ENCODE results near the gene GALT. TPM values are rescaled to one million over a fixed set of nuclear protein-coding genes. Genes with fewer than 3 reads are reported as not detected.

Gene GALT
- polyA plus RNA-seq, 1 donor, result 83.9 TPM

DNA sequence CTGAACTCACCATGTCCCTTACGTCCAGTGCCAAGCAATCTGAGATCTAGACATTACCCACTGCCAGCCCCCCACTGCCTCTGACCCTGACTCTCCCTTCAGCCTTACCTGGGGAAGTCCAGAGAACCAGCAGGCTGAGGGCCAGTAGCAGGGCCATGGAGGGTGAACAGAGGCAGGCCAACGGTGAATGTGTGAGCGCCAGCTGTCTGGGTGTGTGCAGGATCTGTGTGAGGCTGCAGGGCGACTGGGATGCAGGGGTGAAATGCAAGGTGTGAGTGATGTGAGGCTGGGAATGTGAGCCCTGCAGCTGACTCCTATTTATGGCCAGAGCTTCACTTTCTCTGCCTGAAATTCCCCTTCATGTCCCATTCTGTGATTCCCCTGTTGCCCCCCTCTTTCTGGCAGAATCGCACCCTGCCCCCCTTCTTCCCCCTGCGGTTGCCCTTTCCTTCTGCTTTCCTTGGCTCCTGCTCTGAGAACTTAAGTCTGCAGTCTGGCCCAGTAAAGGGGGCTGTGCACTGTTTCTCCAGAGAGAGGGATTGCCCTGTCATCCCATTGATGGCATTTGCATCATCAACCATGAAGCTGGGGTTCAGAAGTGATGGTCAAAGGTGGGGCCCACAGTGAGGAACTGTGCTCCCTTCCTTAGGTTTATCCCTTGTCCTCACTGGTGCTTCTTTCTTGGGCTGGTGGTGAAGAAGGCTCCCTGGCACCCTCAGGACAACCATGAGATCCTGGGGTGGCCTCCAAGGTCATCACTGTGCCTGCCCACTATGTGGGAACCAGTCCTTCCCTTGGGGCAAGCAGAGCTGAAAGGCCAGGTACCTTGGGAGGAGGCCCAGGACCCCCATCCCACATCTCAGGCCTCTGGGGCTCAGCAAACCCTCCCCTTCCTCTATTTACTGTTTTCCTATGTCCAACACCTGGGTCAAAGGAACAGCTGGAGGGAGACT lies 44.8 kb downstream of the GALT start, which contains the start of gene CCL19:
CCL19 (minus strand) TSS at position 294 of the 953 bp plus-strand sequence; CDS start at position 157, 137 bp downstream.
- DNase-seq, result no peak
- no peak within 1 kb of the TSS for H3K4me3 ChIP-seq (ENCODE audit: low read length)
- no peaks in the 10 kb centered on the region for H3K4me1 ChIP-seq (ENCODE audit: control insufficient read depth, insufficient read depth, low read length)
- H3K27me3 ChIP-seq (ENCODE audit: control insufficient read depth, insufficient read depth, low read length), result no peaks in the 10 kb centered on the region
- H3K9me3 ChIP-seq (ENCODE audit: control insufficient read depth, low read depth, low read length), result no peaks in the 10 kb centered on the region
- WGBS (ENCODE audit: insufficient coverage, low lambda C conversion rate), result 100% methylated on average over 1 of the region's 6 CpGs
- H3K27ac ChIP-seq (ENCODE audit: low read length), result no peak within 1 kb of the TSS
- no peaks in the 10 kb centered on the region for H3K36me3 ChIP-seq (ENCODE audit: control insufficient read depth, insufficient read depth, low read length)

DNA sequence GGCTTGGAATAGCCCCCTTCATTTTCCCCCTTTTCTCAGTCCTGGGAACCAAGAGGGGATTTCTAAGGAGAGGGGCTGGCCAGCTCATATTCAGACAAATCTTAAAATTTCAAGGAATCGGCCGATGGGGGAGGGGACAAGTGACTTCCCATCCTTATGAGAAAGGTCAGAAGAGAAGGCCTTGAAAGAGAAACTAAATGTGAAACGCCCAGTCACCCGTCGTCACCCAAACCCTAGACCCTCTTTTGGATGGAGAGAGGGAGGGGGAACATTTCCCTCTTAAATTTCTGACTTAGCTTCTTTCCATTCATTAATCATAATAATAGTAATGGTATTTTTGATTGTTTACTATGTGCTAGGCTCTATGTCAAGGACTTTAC lies 45.5 kb downstream of the GALT start:
- DNase-seq, result no peak
- Histone ChIP-seq H3K4me3 (ENCODE audit: low read length) (no peak overlapping the region), H3K9me3 (ENCODE audit: control insufficient read depth, low read depth, low read length) (no peaks in the 10 kb centered on the region), H3K27ac (ENCODE audit: low read length) (no peak overlapping the region), H3K4me1 (ENCODE audit: control insufficient read depth, insufficient read depth, low read length) (no peaks in the 10 kb centered on the region), H3K27me3 (ENCODE audit: control insufficient read depth, insufficient read depth, low read length) (peaks cover 3% of the 10 kb centered on the region), H3K36me3 (ENCODE audit: control insufficient read depth, insufficient read depth, low read length) (no peaks in the 10 kb centered on the region)
- WGBS (ENCODE audit: insufficient coverage, low lambda C conversion rate), result no CpG with 5 or more reads among the region's 5 CpGs

DNA sequence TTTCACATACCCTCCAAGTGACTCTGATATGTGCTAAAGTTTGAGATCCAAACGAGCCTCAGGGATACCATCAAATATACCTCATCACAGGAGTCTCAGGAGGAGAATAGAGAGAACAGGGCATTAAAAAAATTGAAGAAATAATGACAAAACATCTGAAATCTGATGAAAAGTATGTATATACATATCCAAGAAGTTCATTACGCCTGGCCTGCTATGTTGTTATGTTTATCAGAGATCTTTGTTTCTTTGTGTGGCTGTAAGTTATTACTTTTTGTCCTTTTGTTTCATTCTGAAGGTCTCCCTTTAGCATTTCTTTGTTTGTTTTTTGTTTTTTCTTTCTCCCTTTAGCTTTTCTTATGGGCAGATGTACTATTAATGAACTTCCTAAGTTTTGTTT lies 47.1 kb downstream of the GALT start:
- Histone ChIP-seq H3K4me3 (ENCODE audit: low read length) (no peak overlapping the region), H3K27ac (ENCODE audit: low read length) (no peak overlapping the region), H3K4me1 (ENCODE audit: control insufficient read depth, insufficient read depth, low read length) (no peaks in the 10 kb centered on the region), H3K9me3 (ENCODE audit: control insufficient read depth, low read depth, low read length) (no peaks in the 10 kb centered on the region), H3K27me3 (ENCODE audit: control insufficient read depth, insufficient read depth, low read length) (peaks cover 3% of the 10 kb centered on the region), H3K36me3 (ENCODE audit: control insufficient read depth, insufficient read depth, low read length) (no peaks in the 10 kb centered on the region)
- WGBS (ENCODE audit: insufficient coverage, low lambda C conversion rate), result 83% methylated on average over 1 of the region's 2 CpGs
- no peak for DNase-seq

DNA sequence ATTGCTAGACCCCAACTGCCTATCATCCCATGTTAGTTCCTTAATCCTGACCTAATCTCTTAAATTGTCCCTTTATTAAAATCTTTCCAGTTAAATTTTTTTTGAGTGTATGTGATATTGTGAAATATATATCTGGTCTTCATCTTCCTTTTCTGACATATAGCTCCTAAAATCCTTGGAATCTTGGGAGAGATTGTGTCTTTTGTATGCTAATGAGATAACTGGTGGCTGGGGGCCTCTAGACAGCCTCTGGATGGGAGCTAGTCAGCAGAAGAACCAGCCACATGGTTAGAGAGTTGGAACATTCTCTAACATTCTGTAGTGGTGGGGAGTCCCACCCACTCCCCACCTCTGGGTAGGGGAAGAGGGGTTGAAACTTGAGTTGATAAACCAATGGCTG lies 48.3 kb downstream of the GALT start:
- no peak overlapping the region for H3K4me3 ChIP-seq (ENCODE audit: low read length)
- DNase-seq, result no peak
- peaks cover 7% of the 10 kb centered on the region for H3K27me3 ChIP-seq (ENCODE audit: control insufficient read depth, insufficient read depth, low read length)
- H3K36me3 ChIP-seq (ENCODE audit: control insufficient read depth, insufficient read depth, low read length), result no peaks in the 10 kb centered on the region
- H3K4me1 ChIP-seq (ENCODE audit: control insufficient read depth, insufficient read depth, low read length), result no peaks in the 10 kb centered on the region
- H3K9me3 ChIP-seq (ENCODE audit: control insufficient read depth, low read depth, low read length), result no peaks in the 10 kb centered on the region
- no peak overlapping the region for H3K27ac ChIP-seq (ENCODE audit: low read length)

Other genes starting within 250 kb of the GALT start
- gene FAM219A, start 188.1 kb upstream of the GALT start, polyA plus RNA-seq, result 8.6 TPM
- 0.24 TPM for gene DNAI1, start 187.9 kb upstream of the GALT start, polyA plus RNA-seq
- 10.6 TPM for gene ENHO, start 123.7 kb upstream of the GALT start, polyA plus RNA-seq
- gene CNTFR, start 57.0 kb upstream of the GALT start, polyA plus RNA-seq, result 15.9 TPM
- gene RPP25L, start 34.6 kb upstream of the GALT start, polyA plus RNA-seq, result 34.8 TPM
- 67.2 TPM for gene DCTN3, start 26.2 kb upstream of the GALT start, polyA plus RNA-seq
- 0.12 TPM for gene ARID3C, start 17.6 kb upstream of the GALT start, polyA plus RNA-seq
- 79.9 TPM for gene SIGMAR1, start 8.9 kb upstream of the GALT start, polyA plus RNA-seq
- gene IL11RA, start 5.5 kb downstream of the GALT start, polyA plus RNA-seq, result 60.9 TPM
- gene CCL27, start 16.0 kb downstream of the GALT start, polyA plus RNA-seq, result 0.18 TPM
- 3.9 TPM for gene CCL19, start 44.6 kb downstream of the GALT start, polyA plus RNA-seq
- gene CCL21, start 63.5 kb downstream of the GALT start, polyA plus RNA-seq, result 60.4 TPM

Measured in large intestine (tissue), 3 donors.